ENCODE measurements around the gene CDK7.

DNA sequence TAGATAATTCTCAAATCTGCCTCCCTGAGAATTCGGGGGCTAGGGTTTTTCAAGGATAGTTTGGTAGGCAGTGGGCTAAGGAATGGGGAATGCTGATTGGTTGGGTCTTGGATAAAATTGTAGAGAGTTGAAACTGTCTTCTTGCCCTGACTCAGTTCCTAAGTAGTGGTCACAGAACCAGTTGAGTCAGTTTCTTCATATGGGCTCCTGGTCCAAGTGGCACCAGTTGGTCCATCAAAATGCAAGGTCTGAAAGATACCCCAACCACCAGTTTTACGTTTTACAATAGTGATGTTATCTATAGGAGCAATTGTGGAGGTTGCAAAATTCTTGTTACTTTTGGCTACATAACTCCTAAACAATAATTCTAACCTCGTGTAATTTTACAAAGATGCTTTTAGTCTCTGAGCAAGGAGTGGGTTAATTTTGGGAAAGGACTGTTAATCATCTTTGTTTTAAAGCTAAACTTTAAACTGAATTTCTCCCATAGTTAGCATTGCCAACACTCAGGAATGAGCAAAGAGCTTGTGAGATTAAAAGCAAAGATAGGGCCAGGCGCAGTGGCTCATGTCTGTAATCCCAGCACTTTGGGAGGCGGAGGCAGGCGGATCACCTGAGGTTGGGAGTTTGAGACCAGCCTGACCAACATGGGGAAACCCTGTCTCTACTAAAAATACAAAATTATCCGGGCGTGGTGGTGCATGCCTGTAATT lies 7.7 kb downstream of the CDK7 start:
- TF ChIP-seq, protein P1, sequence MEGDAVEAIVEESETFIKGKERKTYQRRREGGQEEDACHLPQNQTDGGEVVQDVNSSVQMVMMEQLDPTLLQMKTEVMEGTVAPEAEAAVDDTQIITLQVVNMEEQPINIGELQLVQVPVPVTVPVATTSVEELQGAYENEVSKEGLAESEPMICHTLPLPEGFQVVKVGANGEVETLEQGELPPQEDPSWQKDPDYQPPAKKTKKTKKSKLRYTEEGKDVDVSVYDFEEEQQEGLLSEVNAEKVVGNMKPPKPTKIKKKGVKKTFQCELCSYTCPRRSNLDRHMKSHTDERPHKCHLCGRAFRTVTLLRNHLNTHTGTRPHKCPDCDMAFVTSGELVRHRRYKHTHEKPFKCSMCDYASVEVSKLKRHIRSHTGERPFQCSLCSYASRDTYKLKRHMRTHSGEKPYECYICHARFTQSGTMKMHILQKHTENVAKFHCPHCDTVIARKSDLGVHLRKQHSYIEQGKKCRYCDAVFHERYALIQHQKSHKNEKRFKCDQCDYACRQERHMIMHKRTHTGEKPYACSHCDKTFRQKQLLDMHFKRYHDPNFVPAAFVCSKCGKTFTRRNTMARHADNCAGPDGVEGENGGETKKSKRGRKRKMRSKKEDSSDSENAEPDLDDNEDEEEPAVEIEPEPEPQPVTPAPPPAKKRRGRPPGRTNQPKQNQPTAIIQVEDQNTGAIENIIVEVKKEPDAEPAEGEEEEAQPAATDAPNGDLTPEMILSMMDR (IDR thresholded peaks at IDR 0.05; ENCODE audit: low read depth, low read length, poor library complexity, severe bottlenecking): no peak
- TF ChIP-seq EZH2phosphoT487 (IDR thresholded peaks at IDR 0.05; ENCODE audit: borderline replicate concordance, low read length): no peak
